ENCODE data around the gene DNAJC17. TPM values are rescaled to one million over a fixed set of nuclear protein-coding genes. Genes with fewer than 3 reads are reported as not detected.

Gene DNAJC17
- total and polyA plus RNA-seq, 12 donors = 27.4 to 174 (median 42.6) TPM

DNA sequence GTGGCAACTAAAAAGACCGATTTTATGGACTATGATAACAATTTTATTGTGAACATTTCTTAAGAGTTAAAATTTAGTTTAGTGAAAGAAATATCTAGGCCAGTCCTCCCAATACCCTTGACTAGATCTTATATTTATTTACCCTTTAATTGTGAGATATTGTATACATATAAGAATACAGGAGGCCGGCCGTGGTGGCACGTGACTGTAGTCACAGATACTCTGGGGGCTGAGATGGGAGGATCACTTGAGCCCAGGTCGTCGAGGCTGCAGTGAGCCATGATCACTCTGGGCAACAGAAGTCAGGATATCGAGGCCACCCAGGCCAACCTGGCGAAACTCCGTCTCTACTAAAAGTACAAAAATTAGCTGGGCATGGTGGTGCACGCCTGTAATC lies 51.5 kb downstream of the DNAJC17 start:
- DNase-seq = no peak
- TF ChIP-seq, protein P1, sequence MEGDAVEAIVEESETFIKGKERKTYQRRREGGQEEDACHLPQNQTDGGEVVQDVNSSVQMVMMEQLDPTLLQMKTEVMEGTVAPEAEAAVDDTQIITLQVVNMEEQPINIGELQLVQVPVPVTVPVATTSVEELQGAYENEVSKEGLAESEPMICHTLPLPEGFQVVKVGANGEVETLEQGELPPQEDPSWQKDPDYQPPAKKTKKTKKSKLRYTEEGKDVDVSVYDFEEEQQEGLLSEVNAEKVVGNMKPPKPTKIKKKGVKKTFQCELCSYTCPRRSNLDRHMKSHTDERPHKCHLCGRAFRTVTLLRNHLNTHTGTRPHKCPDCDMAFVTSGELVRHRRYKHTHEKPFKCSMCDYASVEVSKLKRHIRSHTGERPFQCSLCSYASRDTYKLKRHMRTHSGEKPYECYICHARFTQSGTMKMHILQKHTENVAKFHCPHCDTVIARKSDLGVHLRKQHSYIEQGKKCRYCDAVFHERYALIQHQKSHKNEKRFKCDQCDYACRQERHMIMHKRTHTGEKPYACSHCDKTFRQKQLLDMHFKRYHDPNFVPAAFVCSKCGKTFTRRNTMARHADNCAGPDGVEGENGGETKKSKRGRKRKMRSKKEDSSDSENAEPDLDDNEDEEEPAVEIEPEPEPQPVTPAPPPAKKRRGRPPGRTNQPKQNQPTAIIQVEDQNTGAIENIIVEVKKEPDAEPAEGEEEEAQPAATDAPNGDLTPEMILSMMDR (IDR thresholded peaks at IDR 0.05) = no peak
- no peak for TF ChIP-seq POLR2A (IDR thresholded peaks at IDR 0.05)
- intact Hi-C loops (cut with DNase I) = no loop called here

DNA sequence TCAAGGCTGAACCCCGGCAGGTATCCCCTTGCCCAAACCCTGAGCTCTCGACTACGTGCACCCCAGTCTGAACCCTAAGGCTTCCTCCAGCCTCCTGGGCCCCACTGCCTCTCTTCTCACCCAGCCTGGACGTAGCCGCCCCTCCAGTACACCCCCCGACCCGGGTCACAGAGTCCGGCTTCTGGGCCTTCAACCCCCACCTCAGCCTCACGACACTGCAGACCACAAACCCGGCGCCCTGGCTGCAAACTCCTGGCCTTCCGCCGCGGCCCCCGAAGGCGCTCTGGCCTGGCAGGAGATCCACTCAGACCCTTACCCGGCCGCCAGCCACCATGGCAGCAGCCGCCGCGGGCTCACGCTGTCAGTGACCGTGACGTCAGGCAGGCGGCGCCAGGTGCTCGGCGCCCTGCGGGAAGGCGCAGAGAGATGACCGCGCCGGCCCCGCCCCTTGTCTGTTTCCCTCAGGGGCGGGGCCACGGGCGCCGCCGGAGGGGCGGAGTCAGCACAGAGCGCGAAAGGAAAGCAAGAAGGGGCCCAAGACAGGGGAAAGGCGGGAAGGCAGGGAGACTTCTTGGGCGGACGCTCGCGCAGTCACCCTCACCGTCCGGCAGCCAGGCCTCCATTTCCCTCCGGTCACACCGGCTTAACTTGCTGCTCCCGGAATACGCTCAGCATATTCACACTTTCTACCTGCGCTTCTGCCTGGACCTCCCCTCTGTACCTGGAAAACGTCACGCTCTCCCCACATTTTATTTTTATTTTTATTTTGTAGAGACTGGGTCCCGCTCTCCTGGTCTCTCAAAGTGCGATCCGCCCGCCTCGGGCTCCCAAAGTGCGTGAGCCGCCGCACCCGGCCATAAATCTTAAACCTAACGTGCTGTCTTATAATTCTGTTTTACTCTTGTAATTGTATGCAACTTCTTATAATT lies 52.1 kb downstream of the DNAJC17 start, which contains the start of gene RMDN3:
TSS of gene RMDN3 (minus strand) at position 372 of the 929 bp plus-strand sequence. CDS start 471 bp downstream, outside the sequence.
- Histone ChIP-seq H3K36me3 (replicated peaks in 1 of 2) (peaks cover 0 to 17% of the 10 kb centered on the region in 2 donors), H3K4me3 (peak within 1 kb of the TSS in 3 of 4 donors; percentile 81 to 98 (median 95)), H3K9me3 (replicated peaks in 1 of 3) (no peaks in the 10 kb centered on the region), H3K27me3 (no peaks in the 10 kb centered on the region), H3K4me1 (replicated peaks in 1 of 2) (peaks cover 0 to 18% of the 10 kb centered on the region in 2 donors), H3K27ac (peak within 1 kb of the TSS in 4 of 5 donors; percentile 55 to 84 (median 80))
- intact Hi-C loops (cut with DNase I) = no loop called here
- WGBS, 4 donors = 0 to 2% (median 1%) methylated on average over 48 to 66 of the region's 66 CpGs
- TF ChIP-seq, protein P1 (IDR thresholded peaks at IDR 0.05) = no peak
- TF ChIP-seq POLR2A (IDR thresholded peaks at IDR 0.05) = peak in 1 of 2 donors; percentile 56
- peak; percentile 89 to 95 (median 93) for DNase-seq

More for the DNA sequence above, 51.5 kb downstream of the DNAJC17 start:
- peak overlapping the region in 1 of 5 donors; percentile 78 for H3K27ac ChIP-seq
- no peaks in the 10 kb centered on the region for H3K27me3 ChIP-seq
- H3K4me1 ChIP-seq (replicated peaks in 1 of 2) = peaks cover 0 to 18% of the 10 kb centered on the region in 2 donors
- H3K9me3 ChIP-seq (replicated peaks in 1 of 3) = no peaks in the 10 kb centered on the region
- 64 to 74% (median 70%) methylated on average over 10 of the region's 10 CpGs for WGBS, 4 donors
- H3K4me3 ChIP-seq = peak overlapping the region in 2 of 4 donors; percentile 81 to 95
- H3K36me3 ChIP-seq (replicated peaks in 1 of 2) = peaks cover 0 to 17% of the 10 kb centered on the region in 2 donors

DNA sequence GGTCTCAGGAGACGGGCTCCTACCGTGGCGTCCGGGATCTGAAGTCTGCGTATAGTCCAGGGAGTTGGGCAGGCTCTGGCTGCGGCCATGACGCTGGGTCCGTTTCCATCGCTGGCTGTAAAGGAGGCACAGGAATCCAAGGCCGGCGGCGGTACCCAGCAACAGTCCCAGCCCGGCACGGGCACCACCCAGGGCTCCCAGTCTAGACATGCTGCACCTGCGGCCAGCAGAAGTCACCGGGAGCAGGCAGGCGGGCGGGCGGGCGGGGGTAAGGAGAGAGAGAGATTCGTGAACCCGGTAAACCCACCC lies 52.7 kb downstream of the DNAJC17 start:
- H3K27ac ChIP-seq = peak overlapping the region in 3 of 5 donors; percentile 78 to 84 (median 81)
- H3K4me3 ChIP-seq = peak overlapping the region in 3 of 4 donors; percentile 81 to 98 (median 95)
- intact Hi-C loops (cut with DNase I) = no loop called here
- H3K9me3 ChIP-seq (replicated peaks in 1 of 3) = no peaks in the 10 kb centered on the region
- 0 to 1% (median 0%) methylated on average over 9 to 22 of the region's 22 CpGs for WGBS, 4 donors
- DNase-seq = peak; percentile 32 to 61 (median 49)
- H3K27me3 ChIP-seq = no peaks in the 10 kb centered on the region
- peaks cover 0 to 18% of the 10 kb centered on the region in 2 donors for H3K4me1 ChIP-seq (replicated peaks in 1 of 2)
- peaks cover 0 to 17% of the 10 kb centered on the region in 2 donors for H3K36me3 ChIP-seq (replicated peaks in 1 of 2)
- no peak for TF ChIP-seq POLR2A (IDR thresholded peaks at IDR 0.05)
- TF ChIP-seq, protein P1 (IDR thresholded peaks at IDR 0.05) = no peak

DNA sequence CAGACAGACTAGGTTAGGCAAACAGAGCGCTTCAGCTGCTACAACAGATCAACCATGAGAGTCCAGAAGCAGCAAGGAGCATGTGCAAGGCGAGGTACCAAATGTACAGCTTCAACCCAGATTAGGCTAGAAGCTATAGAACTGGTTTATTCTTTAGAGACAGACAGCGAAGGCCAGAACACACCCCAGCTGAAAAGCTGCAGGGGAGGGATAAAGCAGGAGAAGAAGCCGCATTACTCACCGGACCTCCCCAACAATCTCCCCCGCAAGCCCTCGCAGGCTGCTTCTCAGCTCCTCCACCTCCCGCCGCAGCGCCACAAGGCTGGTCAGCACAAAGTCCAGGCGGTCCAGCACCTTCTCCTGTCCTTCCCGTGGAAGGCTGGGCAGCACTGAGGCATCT lies 55.5 kb downstream of the DNAJC17 start:
- no peak for DNase-seq
- no peak for TF ChIP-seq POLR2A (IDR thresholded peaks at IDR 0.05)
- TF ChIP-seq, protein P1 (IDR thresholded peaks at IDR 0.05) = no peak
- peaks cover 0 to 29% of the 10 kb centered on the region in 2 donors for H3K36me3 ChIP-seq (replicated peaks in 1 of 2)
- no peaks in the 10 kb centered on the region for H3K9me3 ChIP-seq (replicated peaks in 1 of 3)
- peaks cover 0 to 18% of the 10 kb centered on the region in 2 donors for H3K4me1 ChIP-seq (replicated peaks in 1 of 2)
- H3K27me3 ChIP-seq = no peaks in the 10 kb centered on the region
- intact Hi-C loops (cut with DNase I) = no loop called here
- WGBS, 4 donors = 94 to 98% (median 95%) methylated on average over 11 to 12 of the region's 12 CpGs
- no peak overlapping the region for H3K27ac ChIP-seq
- no peak overlapping the region for H3K4me3 ChIP-seq
